Measurements from ENCODE around the gene MEN1.
"Not testable (repeated sequence)": the region's sequence is repeated elsewhere in the genome, so short reads cannot be mapped to it uniquely, and the experiment has no call there.

The MEN1 gene

GRCh38 chr11:64829536-64830251 lies 19.3 kb upstream of the MEN1 start:
- no peak for TF ChIP-seq CTCF (IDR thresholded peaks at IDR 0.05; ENCODE audit: low read length, missing control alignments)
- no peak overlapping the region for H3K4me3 ChIP-seq (replicated peaks; ENCODE audit: low read depth, low read length)
- DNase-seq (ENCODE audit: low read depth) = no peak

- no peak overlapping the region for H3K4me3 ChIP-seq (replicated peaks; ENCODE audit: low read depth, low read length)
- DNase-seq (ENCODE audit: low read depth) = no peak
- TF ChIP-seq CTCF (IDR thresholded peaks at IDR 0.05; ENCODE audit: low read length, missing control alignments) = no peak
These were observed 17.1 kb upstream of the MEN1 start for GRCh38 chr11:64827451-64827839.

- no peak overlapping the region for H3K4me3 ChIP-seq (replicated peaks; ENCODE audit: low read depth, low read length)
- DNase-seq (ENCODE audit: low read depth) = no peak
- no peak for TF ChIP-seq CTCF (IDR thresholded peaks at IDR 0.05; ENCODE audit: low read length, missing control alignments)
These were observed 16.5 kb upstream of the MEN1 start for GRCh38 chr11:64826578-64827450.

GRCh38 chr11:64826062-64826461 lies 15.7 kb upstream of the MEN1 start:
- DNase-seq (ENCODE audit: low read depth) = no peak
- no peak for TF ChIP-seq CTCF (IDR thresholded peaks at IDR 0.05; ENCODE audit: low read length, missing control alignments)
- no peak overlapping the region for H3K4me3 ChIP-seq (replicated peaks; ENCODE audit: low read depth, low read length)

- DNase-seq (ENCODE audit: low read depth) = no peak
- H3K4me3 ChIP-seq (replicated peaks; ENCODE audit: low read depth, low read length) = no peak overlapping the region
- TF ChIP-seq CTCF (IDR thresholded peaks at IDR 0.05; ENCODE audit: low read length, missing control alignments) = no peak
These were observed 13.3 kb upstream of the MEN1 start for GRCh38 chr11:64823568-64824119.

- no peak for DNase-seq (ENCODE audit: low read depth)
- no peak overlapping the region for H3K4me3 ChIP-seq (replicated peaks; ENCODE audit: low read depth, low read length)
- no peak for TF ChIP-seq CTCF (IDR thresholded peaks at IDR 0.05; ENCODE audit: low read length, missing control alignments)
These were observed 7.1 kb upstream of the MEN1 start for GRCh38 chr11:64817476-64817875.

GRCh38 chr11:64815433-64815832 lies 5.1 kb upstream of the MEN1 start:
- H3K4me3 ChIP-seq (replicated peaks; ENCODE audit: low read depth, low read length); DNase-seq (ENCODE audit: low read depth): not testable (repeated sequence)
